ENCODE results near the gene UXT.

Gene UXT

DNA sequence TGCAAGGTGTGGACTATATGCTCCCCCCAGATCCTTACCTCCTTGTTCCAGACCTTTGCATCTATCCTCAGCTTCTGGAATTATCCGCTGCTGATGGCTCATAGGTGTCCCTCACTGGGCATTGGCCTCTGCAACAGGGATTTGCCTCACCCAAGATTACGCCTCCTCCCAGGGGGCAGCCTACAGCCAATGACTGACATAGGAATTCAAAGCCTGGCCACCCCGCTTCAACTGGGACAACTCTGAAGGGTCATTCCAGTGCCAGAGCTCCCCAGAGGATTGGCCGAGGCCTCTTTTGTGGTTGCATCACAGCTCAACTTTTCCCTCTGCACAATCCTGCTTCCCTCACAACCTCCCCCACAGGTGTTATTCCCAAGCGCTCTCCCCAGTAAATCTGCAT lies 44.4 kb downstream of the UXT start:
- TF ChIP-seq, protein P1, sequence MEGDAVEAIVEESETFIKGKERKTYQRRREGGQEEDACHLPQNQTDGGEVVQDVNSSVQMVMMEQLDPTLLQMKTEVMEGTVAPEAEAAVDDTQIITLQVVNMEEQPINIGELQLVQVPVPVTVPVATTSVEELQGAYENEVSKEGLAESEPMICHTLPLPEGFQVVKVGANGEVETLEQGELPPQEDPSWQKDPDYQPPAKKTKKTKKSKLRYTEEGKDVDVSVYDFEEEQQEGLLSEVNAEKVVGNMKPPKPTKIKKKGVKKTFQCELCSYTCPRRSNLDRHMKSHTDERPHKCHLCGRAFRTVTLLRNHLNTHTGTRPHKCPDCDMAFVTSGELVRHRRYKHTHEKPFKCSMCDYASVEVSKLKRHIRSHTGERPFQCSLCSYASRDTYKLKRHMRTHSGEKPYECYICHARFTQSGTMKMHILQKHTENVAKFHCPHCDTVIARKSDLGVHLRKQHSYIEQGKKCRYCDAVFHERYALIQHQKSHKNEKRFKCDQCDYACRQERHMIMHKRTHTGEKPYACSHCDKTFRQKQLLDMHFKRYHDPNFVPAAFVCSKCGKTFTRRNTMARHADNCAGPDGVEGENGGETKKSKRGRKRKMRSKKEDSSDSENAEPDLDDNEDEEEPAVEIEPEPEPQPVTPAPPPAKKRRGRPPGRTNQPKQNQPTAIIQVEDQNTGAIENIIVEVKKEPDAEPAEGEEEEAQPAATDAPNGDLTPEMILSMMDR (IDR thresholded peaks at IDR 0.05; ENCODE audit: low read depth, low read length), result no peak
- DNase-seq, result no peak

DNA sequence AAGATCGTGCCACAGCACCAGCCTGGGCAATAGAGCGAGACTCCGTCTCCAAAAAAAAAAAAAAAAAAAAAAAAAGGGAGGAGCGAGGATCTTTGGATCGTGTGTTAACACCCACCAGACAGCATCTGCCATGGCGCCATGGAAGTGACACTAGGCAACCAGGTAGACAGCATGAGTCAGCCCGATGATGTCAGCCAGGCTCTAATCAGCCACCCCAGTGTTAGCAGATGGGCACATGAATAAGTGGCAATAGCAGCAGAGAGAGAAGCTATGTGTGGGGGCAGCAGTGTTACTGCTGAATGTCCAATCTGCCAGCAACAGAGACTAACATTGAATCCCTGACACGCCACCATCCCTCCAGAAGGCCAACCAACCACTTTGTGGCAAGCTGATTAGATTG lies 45.9 kb downstream of the UXT start:
- no peaks in the 10 kb centered on the region for H3K4me1 ChIP-seq
- H3K27me3 ChIP-seq, result no peaks in the 10 kb centered on the region
- H3K36me3 ChIP-seq, result no peaks in the 10 kb centered on the region
- no peak overlapping the region for H3K4me3 ChIP-seq (ENCODE audit: low read depth, low read length)
- TF ChIP-seq, protein P1 (IDR thresholded peaks at IDR 0.05; ENCODE audit: low read depth, low read length), result no peak
- H3K9me3 ChIP-seq, result no peaks in the 10 kb centered on the region
- DNase-seq, result no peak

More for the DNA sequence above, 44.4 kb downstream of the UXT start:
- H3K9me3 ChIP-seq, result no peaks in the 10 kb centered on the region
- no peak overlapping the region for H3K4me3 ChIP-seq (ENCODE audit: low read depth, low read length)
- no peaks in the 10 kb centered on the region for H3K27me3 ChIP-seq
- no peaks in the 10 kb centered on the region for H3K36me3 ChIP-seq
- H3K4me1 ChIP-seq, result no peaks in the 10 kb centered on the region

DNA sequence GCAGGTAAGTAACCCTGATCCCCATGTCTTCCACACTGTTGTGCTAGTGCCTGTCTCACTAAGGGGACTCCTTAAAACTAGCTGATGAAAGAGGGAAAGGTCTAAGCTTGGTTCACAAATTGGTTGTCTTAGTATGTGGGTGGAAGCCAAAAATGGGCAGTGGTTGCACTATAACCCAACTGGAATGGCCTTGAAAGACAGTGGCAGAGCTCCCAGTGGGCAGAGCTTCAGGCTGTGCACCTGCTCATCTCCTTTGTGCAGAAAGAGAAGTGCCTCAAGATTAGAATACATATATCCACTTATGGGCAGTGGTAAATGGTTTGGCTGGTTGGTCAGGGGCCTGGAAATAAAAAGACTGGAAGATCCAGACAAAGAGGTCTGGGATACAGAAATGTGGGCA lies 46.6 kb downstream of the UXT start:
- no peaks in the 10 kb centered on the region for H3K36me3 ChIP-seq
- TF ChIP-seq, protein P1 (IDR thresholded peaks at IDR 0.05; ENCODE audit: low read depth, low read length), result no peak

DNA sequence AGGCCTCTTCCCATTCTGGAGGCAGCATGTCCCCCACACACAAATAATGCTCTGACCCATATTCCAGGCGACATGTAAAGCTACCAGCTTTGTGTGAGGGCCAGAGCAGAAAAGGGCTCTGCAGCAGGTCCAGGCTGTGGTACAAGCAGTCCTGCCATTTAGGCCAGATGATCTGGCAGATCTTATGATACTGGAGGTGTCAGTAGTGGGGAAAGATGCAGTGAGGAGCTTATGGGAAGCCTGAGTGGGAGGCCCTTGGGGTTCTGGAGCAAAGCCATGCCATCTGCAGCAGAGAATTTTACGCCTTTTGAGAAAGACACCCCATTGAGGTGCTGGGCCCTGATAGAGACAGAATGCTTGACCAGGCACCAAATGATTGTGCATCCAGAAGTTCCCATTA lies 47.1 kb downstream of the UXT start:
- H3K36me3 ChIP-seq, result no peaks in the 10 kb centered on the region
- H3K9me3 ChIP-seq, result no peaks in the 10 kb centered on the region
- no peaks in the 10 kb centered on the region for H3K27me3 ChIP-seq
- DNase-seq, result no peak
- H3K4me3 ChIP-seq (ENCODE audit: low read depth, low read length), result no peak overlapping the region
- TF ChIP-seq, protein P1 (IDR thresholded peaks at IDR 0.05; ENCODE audit: low read depth, low read length), result no peak
- H3K4me1 ChIP-seq, result no peaks in the 10 kb centered on the region

More for the DNA sequence above, 46.6 kb downstream of the UXT start:
- Histone ChIP-seq H3K4me1 (no peaks in the 10 kb centered on the region), H3K4me3 (ENCODE audit: low read depth, low read length) (no peak overlapping the region), H3K9me3 (no peaks in the 10 kb centered on the region), H3K27me3 (no peaks in the 10 kb centered on the region)
- DNase-seq, result no peak

DNA sequence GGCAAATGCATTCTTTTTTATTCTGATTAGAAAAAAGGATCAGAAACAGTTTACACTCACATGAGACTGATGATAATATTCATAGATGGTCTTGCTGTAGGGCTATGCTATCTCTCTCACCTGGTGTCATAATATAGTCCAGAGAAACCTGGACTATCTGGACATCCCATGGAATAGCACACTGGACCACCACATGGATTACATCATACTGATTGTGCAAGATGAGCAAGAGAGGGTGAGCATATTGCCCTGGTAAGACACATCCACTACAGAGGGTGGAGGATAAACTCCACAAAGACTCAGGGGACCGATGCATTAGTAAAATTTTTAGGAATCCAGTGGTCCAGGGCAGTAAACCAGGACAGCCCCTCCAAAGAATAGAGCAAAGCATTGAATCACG lies 47.5 kb downstream of the UXT start:
- no peaks in the 10 kb centered on the region for H3K27me3 ChIP-seq
- no peaks in the 10 kb centered on the region for H3K4me1 ChIP-seq
- no peaks in the 10 kb centered on the region for H3K9me3 ChIP-seq
- no peak overlapping the region for H3K4me3 ChIP-seq (ENCODE audit: low read depth, low read length)
- TF ChIP-seq, protein P1 (IDR thresholded peaks at IDR 0.05; ENCODE audit: low read depth, low read length), result no peak
- H3K36me3 ChIP-seq, result no peaks in the 10 kb centered on the region
- DNase-seq, result no peak

DNA sequence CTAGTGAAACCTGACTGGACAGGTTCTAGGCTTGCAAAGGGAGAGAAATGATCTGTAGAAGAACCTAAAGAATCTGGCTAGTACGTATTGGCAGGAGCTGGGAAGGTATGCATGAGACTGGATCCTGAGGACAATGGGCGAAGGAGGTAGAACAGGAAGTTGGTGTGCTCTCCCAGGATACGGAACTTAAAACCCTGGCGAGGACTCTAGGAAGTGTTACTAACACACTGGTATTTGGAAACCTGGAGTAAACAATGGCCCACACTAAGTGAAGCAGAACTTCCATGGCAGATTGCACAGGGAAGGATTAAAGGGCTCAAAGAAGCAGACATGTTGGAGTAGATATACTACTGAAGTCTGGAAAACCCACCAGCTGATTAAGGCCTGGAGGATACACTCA lies 48.5 kb downstream of the UXT start:
- H3K9me3 ChIP-seq, result no peaks in the 10 kb centered on the region
- H3K27me3 ChIP-seq, result no peaks in the 10 kb centered on the region
- H3K36me3 ChIP-seq, result no peaks in the 10 kb centered on the region
- no peak overlapping the region for H3K4me3 ChIP-seq (ENCODE audit: low read depth, low read length)
- no peaks in the 10 kb centered on the region for H3K4me1 ChIP-seq
- no peak for DNase-seq
- TF ChIP-seq, protein P1 (IDR thresholded peaks at IDR 0.05; ENCODE audit: low read depth, low read length), result no peak

Data from BE2C (cell line).